ENCODE results near the gene CDCA8. TPM values are rescaled to one million over a fixed set of nuclear protein-coding genes. Genes with fewer than 3 reads are reported as not detected.
A peak's percentile ranks its signal among the peaks of the same experiment; 100 is the strongest.

CDCA8 gene
- total RNA-seq, 1 experiment from 2014 or later: 48.5 TPM

DNA sequence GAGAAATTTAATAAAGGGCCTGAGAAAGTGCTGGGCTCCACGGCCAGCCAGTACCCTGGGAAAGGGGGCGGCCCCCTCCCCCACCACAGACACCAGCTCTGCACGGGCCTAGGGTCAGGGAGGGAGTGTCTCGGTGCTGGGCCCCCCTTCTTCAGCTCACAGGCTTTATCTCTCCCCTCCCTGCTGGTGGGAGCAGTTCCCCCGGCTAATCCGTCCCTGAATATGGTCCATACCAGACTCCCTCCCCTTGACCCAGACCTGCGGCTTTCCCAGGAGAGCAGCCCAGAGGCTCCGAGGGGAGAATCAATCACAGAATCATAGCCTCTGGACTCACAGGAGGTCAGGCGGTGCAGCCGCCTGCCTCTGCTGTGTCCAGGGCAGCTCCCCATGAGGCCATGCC lies 31.7 kb upstream of the CDCA8 start:
- no peaks in the 10 kb centered on the region for H3K79me1 ChIP-seq (ENCODE audit: insufficient read depth, low read depth, low read length, poor library complexity, severe bottlenecking)
- no peak overlapping the region for H2BK5ac ChIP-seq (ENCODE audit: insufficient read length, low read length)
- peaks cover 17 to 45% of the 10 kb centered on the region in 2 experiments for H3K4me1 Mint-ChIP-seq
- peaks cover 3% of the 10 kb centered on the region for H3K23me2 ChIP-seq (ENCODE audit: insufficient read length, low read depth, low read length, poor library complexity, severe bottlenecking)
- H2AK5ac ChIP-seq (ENCODE audit: insufficient read length, low read length): no peak overlapping the region
- no peaks in the 10 kb centered on the region for H3K9me3 ChIP-seq (ENCODE audit: control insufficient read depth, low read depth, low read length)
- H2BK20ac ChIP-seq (ENCODE audit: low read depth, low read length, poor library complexity, severe bottlenecking): no peak overlapping the region
- H3T11ph ChIP-seq (ENCODE audit: low read length): no peak overlapping the region
- no peak overlapping the region for H2AFZ ChIP-seq (ENCODE audit: low read length)
- H3K4ac ChIP-seq (ENCODE audit: low read depth, low read length): no peak overlapping the region
- no peaks in the 10 kb centered on the region for H3K4me1 ChIP-seq (ENCODE audit: insufficient read depth, low read length)
- peaks cover 35% of the 10 kb centered on the region for H3K27me3 Mint-ChIP-seq (ENCODE audit: low read depth)
- no peaks in the 10 kb centered on the region for H3K79me2 ChIP-seq (ENCODE audit: insufficient read depth, low read length)
- no peaks in the 10 kb centered on the region for H4K20me1 ChIP-seq (ENCODE audit: control insufficient read depth, insufficient read depth, insufficient read length)
- H3K56ac ChIP-seq (ENCODE audit: insufficient read length, low read depth, low read length): no peak overlapping the region
- no peak overlapping the region for H4K91ac ChIP-seq (ENCODE audit: insufficient read length, low read depth, low read length)
- H2BK12ac ChIP-seq (ENCODE audit: insufficient read length, low read depth, low read length): no peak overlapping the region
- H3K18ac ChIP-seq (ENCODE audit: insufficient read length, low read depth, low read length): no peak overlapping the region
- TF ChIP-seq CTCF (conservative IDR thresholded peaks at IDR 0.05): no peak
- H2BK120ac ChIP-seq (ENCODE audit: low read depth, low read length, poor library complexity, severe bottlenecking): no peak overlapping the region
- H3K36me3 Mint-ChIP-seq (ENCODE audit: insufficient read depth in 1 of 3, low read depth in 3 of 3): no peaks in the 10 kb centered on the region
- no peak overlapping the region for H4K5ac ChIP-seq (ENCODE audit: insufficient read length, low read depth, low read length)
- H3K27ac Mint-ChIP-seq: no peak overlapping the region
- no peak overlapping the region for H2BK15ac ChIP-seq (ENCODE audit: low read depth, low read length)
- no peak overlapping the region for H3K9ac ChIP-seq (ENCODE audit: extremely low read depth, insufficient read length, low read length)
- no peak overlapping the region for H3K14ac ChIP-seq (ENCODE audit: insufficient read depth, low read length)
- no peak overlapping the region for H4K8ac ChIP-seq (replicated peaks; ENCODE audit: insufficient read length, low read depth, low read length)
- no peaks in the 10 kb centered on the region; a peak in 2 of 5 replicates for H3K9me3 Mint-ChIP-seq
- DNase-seq: no peak
- peak overlapping the region in 1 of 2 experiments; percentile 71; a peak in 3 of 5 replicates for H3K4me3 Mint-ChIP-seq
- H3K4me2 ChIP-seq (ENCODE audit: insufficient read depth, insufficient read length, low read length): no peak overlapping the region
- WGBS (ENCODE audit: extremely low coverage, insufficient read length, low lambda C conversion rate): no CpG with 5 or more reads among the region's 10 CpGs
- no peak overlapping the region for H3K23ac ChIP-seq (ENCODE audit: insufficient read length, low read depth, low read length)
- no peaks in the 10 kb centered on the region for H3K27me3 ChIP-seq (ENCODE audit: insufficient read depth, low read length)
- no peak overlapping the region for H3K27ac ChIP-seq (ENCODE audit: insufficient read length, low read depth, low read length)
